ENCODE measurements around the gene PXYLP1. TPM values are rescaled to one million over a fixed set of nuclear protein-coding genes. Genes with fewer than 3 reads are reported as not detected.

PXYLP1 gene
- polyA plus RNA-seq, 1 experiment, result 11.2 TPM

DNA sequence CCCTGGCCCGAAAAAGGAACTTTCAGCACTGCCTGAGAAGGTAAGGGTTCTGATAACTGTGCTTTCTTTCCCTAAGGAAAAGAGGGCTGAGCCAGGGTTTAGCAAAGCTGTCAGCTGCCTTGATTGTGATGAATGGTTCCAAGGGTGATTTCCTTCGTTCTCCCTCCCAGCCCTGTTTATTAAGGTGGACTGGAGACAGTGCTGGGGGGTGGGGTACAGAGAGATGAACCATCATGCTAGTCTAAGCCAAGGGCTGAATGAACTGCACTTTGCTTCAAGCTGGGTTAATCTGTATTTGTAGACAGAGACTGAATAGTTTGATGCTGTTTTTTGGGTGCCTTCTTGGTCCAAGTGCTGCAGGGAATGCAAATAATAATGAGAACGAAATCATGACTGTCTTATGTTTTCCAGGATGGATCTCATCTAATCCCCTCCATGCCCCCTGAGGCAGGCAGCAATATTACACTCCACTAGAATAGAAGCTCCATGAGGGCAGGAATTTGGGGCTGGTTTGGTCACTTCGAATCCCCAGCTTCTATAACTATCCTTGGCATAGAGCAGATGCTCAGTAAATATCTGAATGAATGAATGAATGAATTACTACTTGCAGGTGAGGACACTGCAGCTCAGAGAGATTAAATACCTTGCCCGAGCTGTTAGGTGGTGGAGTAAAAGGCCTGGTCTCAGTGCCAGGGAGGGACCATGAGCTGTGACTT, 10.9 kb downstream of the PXYLP1 start:
- ChIA-PET CTCF (interaction anchor here (0.8 to 2.9 kb wide), 5 partner anchors 11 to 61 kb away, joined by 3 to 17 read pairs (median 3); partner anchors contain the start of gene PXYLP1), POLR2A (no interaction called here)
- H3K4me3 ChIP-seq (ENCODE audit: low read depth, low read length), result no peak overlapping the region
- H3K36me3 ChIP-seq (ENCODE audit: control insufficient read depth, insufficient read depth, low read length), result no peaks in the 10 kb centered on the region
- TF ChIP-seq, protein P1, sequence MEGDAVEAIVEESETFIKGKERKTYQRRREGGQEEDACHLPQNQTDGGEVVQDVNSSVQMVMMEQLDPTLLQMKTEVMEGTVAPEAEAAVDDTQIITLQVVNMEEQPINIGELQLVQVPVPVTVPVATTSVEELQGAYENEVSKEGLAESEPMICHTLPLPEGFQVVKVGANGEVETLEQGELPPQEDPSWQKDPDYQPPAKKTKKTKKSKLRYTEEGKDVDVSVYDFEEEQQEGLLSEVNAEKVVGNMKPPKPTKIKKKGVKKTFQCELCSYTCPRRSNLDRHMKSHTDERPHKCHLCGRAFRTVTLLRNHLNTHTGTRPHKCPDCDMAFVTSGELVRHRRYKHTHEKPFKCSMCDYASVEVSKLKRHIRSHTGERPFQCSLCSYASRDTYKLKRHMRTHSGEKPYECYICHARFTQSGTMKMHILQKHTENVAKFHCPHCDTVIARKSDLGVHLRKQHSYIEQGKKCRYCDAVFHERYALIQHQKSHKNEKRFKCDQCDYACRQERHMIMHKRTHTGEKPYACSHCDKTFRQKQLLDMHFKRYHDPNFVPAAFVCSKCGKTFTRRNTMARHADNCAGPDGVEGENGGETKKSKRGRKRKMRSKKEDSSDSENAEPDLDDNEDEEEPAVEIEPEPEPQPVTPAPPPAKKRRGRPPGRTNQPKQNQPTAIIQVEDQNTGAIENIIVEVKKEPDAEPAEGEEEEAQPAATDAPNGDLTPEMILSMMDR (IDR thresholded peaks at IDR 0.05; ENCODE audit: insufficient read depth, low read depth, low read length), result no peak
- DNase-seq (ENCODE audit: low read depth), result no peak
- H3K27me3 ChIP-seq (ENCODE audit: control insufficient read depth, insufficient read depth, low read length), result no peaks in the 10 kb centered on the region

DNA sequence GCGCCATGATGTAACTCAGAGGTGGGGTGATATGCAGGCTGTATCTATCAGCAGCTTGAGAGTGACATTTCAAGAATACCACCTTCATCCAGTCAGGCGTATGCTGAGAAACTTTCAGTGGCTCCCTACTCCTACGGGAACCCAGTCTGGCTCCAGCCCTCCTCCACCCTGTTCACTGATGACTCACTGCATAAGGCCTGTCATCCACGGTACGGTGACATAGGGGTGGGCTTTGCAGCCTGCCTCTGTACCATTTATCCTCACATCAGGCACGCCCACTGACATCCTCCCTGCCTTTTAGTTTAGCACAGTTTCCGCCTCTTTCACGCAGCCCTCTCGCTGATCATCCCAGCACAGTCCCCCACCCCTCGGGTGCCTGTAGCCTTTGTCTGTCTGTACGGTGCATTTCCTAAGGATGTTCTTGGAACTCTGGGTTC, 11.7 kb downstream of the PXYLP1 start:
- Histone ChIP-seq H3K36me3 (ENCODE audit: control insufficient read depth, insufficient read depth, low read length) (no peaks in the 10 kb centered on the region), H3K4me3 (ENCODE audit: low read depth, low read length) (no peak overlapping the region), H3K27me3 (ENCODE audit: control insufficient read depth, insufficient read depth, low read length) (no peaks in the 10 kb centered on the region)
- TF ChIP-seq, protein P1 (IDR thresholded peaks at IDR 0.05; ENCODE audit: insufficient read depth, low read depth, low read length), result no peak
- CTCF ChIA-PET, result interaction anchor here (0.8 to 2.9 kb wide), 5 partner anchors 12 to 60 kb away, joined by 3 to 17 read pairs (median 3); partner anchors contain the start of gene PXYLP1
- POLR2A ChIA-PET, result no interaction called here
- DNase-seq (ENCODE audit: low read depth), result no peak

DNA sequence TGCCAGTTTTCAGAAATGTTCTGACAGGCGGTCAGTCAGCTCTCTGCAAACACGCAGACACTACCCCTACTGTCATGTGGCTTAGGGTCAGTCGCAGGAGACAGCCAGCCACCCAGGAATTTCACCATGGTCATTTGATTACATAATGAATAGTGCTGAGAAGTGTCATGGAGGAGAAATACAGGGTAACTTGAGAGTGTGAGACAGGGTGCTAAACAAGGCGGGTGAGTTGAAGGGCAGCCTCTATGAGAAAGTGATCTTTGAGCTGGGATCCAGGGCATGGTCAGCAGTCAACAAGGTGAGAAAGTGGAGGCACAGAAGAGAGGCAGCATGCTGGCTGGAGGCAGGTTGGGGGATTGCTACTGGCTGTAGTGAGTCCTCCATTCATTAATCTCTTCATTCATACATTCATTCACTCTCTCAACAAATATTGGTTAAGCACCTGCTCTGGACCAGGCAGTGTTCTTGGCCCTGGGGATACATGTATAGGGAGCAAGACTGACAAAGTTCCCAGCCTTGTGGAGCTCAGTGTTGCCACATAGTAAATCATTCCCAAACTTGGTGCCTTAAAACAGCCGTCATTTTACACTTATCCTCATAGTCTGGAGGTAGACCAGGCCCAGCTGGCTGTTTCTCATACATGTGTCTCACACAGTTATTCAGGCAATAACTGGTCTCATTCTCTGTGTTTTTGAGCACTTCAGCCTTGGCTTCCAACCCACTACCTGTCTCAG, 14.8 kb downstream of the PXYLP1 start:
- no peak for DNase-seq (ENCODE audit: low read depth)
- ChIA-PET POLR2A (no interaction called here), CTCF (interaction anchor here (0.9 to 1.7 kb wide), 5 partner anchors 9 to 58 kb away, joined by 3 to 4 read pairs (median 3); partner anchors contain the start of gene PXYLP1)
- TF ChIP-seq, protein P1 (IDR thresholded peaks at IDR 0.05; ENCODE audit: insufficient read depth, low read depth, low read length), result no peak
- H3K4me3 ChIP-seq (ENCODE audit: low read depth, low read length), result no peak overlapping the region
- H3K36me3 ChIP-seq (ENCODE audit: control insufficient read depth, insufficient read depth, low read length), result no peaks in the 10 kb centered on the region
- H3K27me3 ChIP-seq (ENCODE audit: control insufficient read depth, insufficient read depth, low read length), result no peaks in the 10 kb centered on the region; the same call in 1 of the 2 replicates

DNA sequence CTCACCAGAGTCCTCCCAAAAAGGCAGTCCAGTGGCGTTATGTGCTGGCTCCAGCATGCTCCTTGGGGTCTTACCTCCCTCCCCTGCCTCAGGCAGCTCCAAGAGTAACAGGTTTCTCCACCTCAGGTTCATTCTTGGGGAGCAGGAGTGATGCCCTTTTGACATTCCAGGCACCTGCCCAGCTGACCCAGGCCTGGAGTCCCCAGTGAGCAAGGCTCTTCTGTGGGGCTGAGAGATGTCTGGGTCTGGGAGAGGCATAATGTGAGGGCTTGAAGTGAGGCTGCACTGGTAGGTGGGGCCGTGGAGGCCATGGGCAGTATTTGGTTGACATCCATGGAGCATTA, 15.3 kb downstream of the PXYLP1 start:
- H3K27me3 ChIP-seq (ENCODE audit: control insufficient read depth, insufficient read depth, low read length), result no peaks in the 10 kb centered on the region; the same call in 1 of the 2 replicates
- TF ChIP-seq, protein P1 (IDR thresholded peaks at IDR 0.05; ENCODE audit: insufficient read depth, low read depth, low read length), result no peak
- no peaks in the 10 kb centered on the region for H3K36me3 ChIP-seq (ENCODE audit: control insufficient read depth, insufficient read depth, low read length)
- no peak for DNase-seq (ENCODE audit: low read depth)
- POLR2A ChIA-PET, result no interaction called here
- H3K4me3 ChIP-seq (ENCODE audit: low read depth, low read length), result no peak overlapping the region
- CTCF ChIA-PET, result interaction anchor here (1.1 to 1.7 kb wide), 2 partner anchors 15 to 58 kb away, joined by 3 to 4 read pairs; partner anchors contain the start of gene PXYLP1

DNA sequence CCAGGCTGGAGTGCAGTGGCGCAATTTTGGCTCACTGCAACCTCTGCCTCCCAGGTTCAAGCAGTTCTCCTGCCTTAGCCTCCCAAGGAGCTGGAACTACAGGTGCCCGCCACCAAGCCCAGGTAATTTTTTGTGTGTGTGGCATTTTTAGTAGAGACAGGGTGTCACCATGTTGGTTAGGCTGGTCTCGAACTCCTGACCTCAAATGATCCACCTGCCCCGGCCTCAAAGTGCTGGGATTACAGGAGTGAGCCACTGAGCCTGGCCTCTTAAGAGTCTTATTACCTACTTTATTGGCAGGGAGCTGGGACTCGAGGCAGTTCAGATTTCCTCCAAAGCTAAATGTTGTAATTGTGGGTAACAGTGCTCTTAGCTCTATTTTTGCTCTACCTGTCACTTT, 16.4 kb downstream of the PXYLP1 start:
- Histone ChIP-seq H3K27me3 (ENCODE audit: control insufficient read depth, insufficient read depth, low read length) (no peaks in the 10 kb centered on the region; the same call in 1 of the 2 replicates), H3K36me3 (ENCODE audit: control insufficient read depth, insufficient read depth, low read length) (no peaks in the 10 kb centered on the region), H3K4me3 (ENCODE audit: low read depth, low read length) (no peak overlapping the region)
- CTCF ChIA-PET, result interaction anchor here (1.2 to 2.6 kb wide), 2 partner anchors 9 to 15 kb away, joined by 4 to 15 read pairs; partner anchors contain the start of gene PXYLP1
- TF ChIP-seq, protein P1 (IDR thresholded peaks at IDR 0.05; ENCODE audit: insufficient read depth, low read depth, low read length), result no peak
- no peak for DNase-seq (ENCODE audit: low read depth)
- POLR2A ChIA-PET, result no interaction called here
